ENCODE data around the gene PGAP3.

PGAP3 gene

GRCh38 chr17:39673335-39674081 lies 14.3 kb downstream of the PGAP3 start:
- Histone ChIP-seq H3K4me1 (peaks cover 83% of the 10 kb centered on the region), H3K36me3 (no peaks in the 10 kb centered on the region), H3K9me3 (no peaks in the 10 kb centered on the region), H3K27ac (peak overlapping the region; percentile 86), H3K4me2 (peak overlapping the region; percentile 96), H3K4me3 (no peak overlapping the region), H3K27me3 (peaks cover 24% of the 10 kb centered on the region), H3K9ac (peak overlapping the region; percentile 42; the same call in 1 of the 2 replicates), H4K20me1 (no peaks in the 10 kb centered on the region)
- TF ChIP-seq Cebpa-rat (IDR thresholded peaks at IDR 0.05), result no peak

- Histone ChIP-seq H3K4me3 (no peak overlapping the region), H3K4me1 (peaks cover 81% of the 10 kb centered on the region), H3K9ac (0 out of 2 replicates have a peak overlapping the region, but pooled peaks have one; percentile 38), H3K4me2 (peak overlapping the region; percentile 96), H3K27me3 (peaks cover 32% of the 10 kb centered on the region), H4K20me1 (no peaks in the 10 kb centered on the region), H3K36me3 (no peaks in the 10 kb centered on the region), H3K9me3 (no peaks in the 10 kb centered on the region), H3K27ac (peak overlapping the region; percentile 34)
- TF ChIP-seq Cebpa-rat (IDR thresholded peaks at IDR 0.05), result no peak
These were observed 15.1 kb downstream of the PGAP3 start for GRCh38 chr17:39672522-39673334.

- no peak overlapping the region for H3K4me3 ChIP-seq
- no peaks in the 10 kb centered on the region for H3K36me3 ChIP-seq
- peaks cover 40% of the 10 kb centered on the region for H3K27me3 ChIP-seq
- H3K4me1 ChIP-seq, result peaks cover 80% of the 10 kb centered on the region
- no peak for TF ChIP-seq Cebpa-rat (IDR thresholded peaks at IDR 0.05)
- H3K27ac ChIP-seq, result peak overlapping the region; percentile 34
- peak overlapping the region; percentile 96 for H3K4me2 ChIP-seq
- peaks cover 6% of the 10 kb centered on the region for H4K20me1 ChIP-seq
- no peaks in the 10 kb centered on the region for H3K9me3 ChIP-seq
- 0 out of 2 replicates have a peak overlapping the region, but pooled peaks have one; percentile 38 for H3K9ac ChIP-seq
These were observed 16.0 kb downstream of the PGAP3 start for GRCh38 chr17:39671651-39672521.

- no peak overlapping the region for H3K27ac ChIP-seq
- H3K4me1 ChIP-seq, result peaks cover 80% of the 10 kb centered on the region
- no peak overlapping the region for H3K4me3 ChIP-seq
- H3K9ac ChIP-seq, result no peak overlapping the region
- no peaks in the 10 kb centered on the region for H3K36me3 ChIP-seq
- no peak overlapping the region for H3K4me2 ChIP-seq
- H4K20me1 ChIP-seq, result peaks cover 11% of the 10 kb centered on the region
- H3K27me3 ChIP-seq, result peaks cover 52% of the 10 kb centered on the region
- no peaks in the 10 kb centered on the region for H3K9me3 ChIP-seq
- TF ChIP-seq Cebpa-rat (IDR thresholded peaks at IDR 0.05), result no peak
These were observed 17.1 kb downstream of the PGAP3 start for GRCh38 chr17:39670746-39671145.

- H4K20me1 ChIP-seq, result peaks cover 18% of the 10 kb centered on the region
- H3K27ac ChIP-seq, result no peak overlapping the region
- H3K9me3 ChIP-seq, result no peaks in the 10 kb centered on the region
- TF ChIP-seq Cebpa-rat (IDR thresholded peaks at IDR 0.05), result no peak
- peaks cover 53% of the 10 kb centered on the region for H3K27me3 ChIP-seq
- no peak overlapping the region for H3K4me3 ChIP-seq
- no peak overlapping the region for H3K4me2 ChIP-seq
- no peak overlapping the region for H3K9ac ChIP-seq
- peaks cover 80% of the 10 kb centered on the region for H3K4me1 ChIP-seq
- no peaks in the 10 kb centered on the region for H3K36me3 ChIP-seq
These were observed 17.7 kb downstream of the PGAP3 start for GRCh38 chr17:39669897-39670735.

GRCh38 chr17:39667945-39668924 lies 19.6 kb downstream of the PGAP3 start, which contains the start of gene PNMT:
Gene PNMT, plus strand, starts transcription at chr17:39668453. Its CDS starts 23 bp downstream, at chr17:39668476.
- no peak for TF ChIP-seq Cebpa-rat (IDR thresholded peaks at IDR 0.05)
- Histone ChIP-seq H3K4me2 (peak within 1 kb of the TSS; percentile 96), H4K20me1 (peaks cover 30% of the 10 kb centered on the region), H3K27ac (peak within 1 kb of the TSS; percentile 67), H3K9ac (peak within 1 kb of the TSS; percentile 72), H3K9me3 (no peaks in the 10 kb centered on the region), H3K36me3 (no peaks in the 10 kb centered on the region), H3K4me1 (peaks cover 79% of the 10 kb centered on the region), H3K4me3 (peak within 1 kb of the TSS; percentile 64), H3K27me3 (peaks cover 53% of the 10 kb centered on the region)

GRCh38 chr17:39667262-39667944 lies 20.5 kb downstream of the PGAP3 start:
- Histone ChIP-seq H3K27me3 (peaks cover 53% of the 10 kb centered on the region), H4K20me1 (peaks cover 38% of the 10 kb centered on the region), H3K36me3 (peaks cover 5% of the 10 kb centered on the region; the same call in 1 of the 2 replicates), H3K9ac (no peak overlapping the region), H3K9me3 (no peaks in the 10 kb centered on the region), H3K4me1 (peaks cover 79% of the 10 kb centered on the region), H3K4me3 (peak overlapping the region; percentile 14; the same call in 1 of the 2 replicates), H3K27ac (no peak overlapping the region), H3K4me2 (peak overlapping the region; percentile 86)
- no peak for TF ChIP-seq Cebpa-rat (IDR thresholded peaks at IDR 0.05)

Measured in BLaER1 (cell line).